ENCODE measurements around the gene NKX1-1. TPM values are rescaled to one million over a fixed set of nuclear protein-coding genes. Genes with fewer than 3 reads are reported as not detected.
A peak's percentile ranks its signal among the peaks of the same experiment; 100 is the strongest.
"Not testable (repeated sequence)": the region's sequence is repeated elsewhere in the genome, so short reads cannot be mapped to it uniquely, and the experiment has no call there.

NKX1-1 gene
- total and polyA plus RNA-seq, 5 donors from 2014 or later, result not detected

- no peak for ATAC-seq (ENCODE audit: low read depth in 2 of 2)
- Histone ChIP-seq H3K4me1 (ENCODE audit: control insufficient read depth, insufficient read depth, low read length, poor library complexity, severe bottlenecking) (no peaks in the 10 kb centered on the region), H3K9me3 (ENCODE audit: control insufficient read depth in 2 of 2, low read length in 2 of 2) (no peaks in the 10 kb centered on the region), H3K4me3 (ENCODE audit: low read depth, low read length) (no peak overlapping the region), H3K36me3 (ENCODE audit: control insufficient read depth, insufficient read depth, low read length) (no peaks in the 10 kb centered on the region), H3K27ac (ENCODE audit: insufficient read depth, low read length, poor library complexity, severe bottlenecking) (no peak overlapping the region), H3K27me3 (ENCODE audit: control insufficient read depth, insufficient read depth, low read length) (no peaks in the 10 kb centered on the region)
- peaks cover 3 to 18% (median 13%) of the 10 kb centered on the region in 7 donors for H3K9me3 Mint-ChIP-seq
- H3K27me3 Mint-ChIP-seq, result peaks cover 9% of the 10 kb centered on the region
- DNase-seq, result no peak
- H3K4me1 Mint-ChIP-seq, result peaks cover 0 to 8% (median 3%) of the 10 kb centered on the region in 4 donors
- no peak overlapping the region for H3K27ac Mint-ChIP-seq
- no peak overlapping the region for H3K4me3 Mint-ChIP-seq
- peaks cover 5% of the 10 kb centered on the region for H3K36me3 Mint-ChIP-seq
These were observed 42.6 kb upstream of the NKX1-1 start for GRCh38 chr4:1448589-1449420.

GRCh38 chr4:1447676-1448588 lies 41.7 kb upstream of the NKX1-1 start:
- ATAC-seq (ENCODE audit: low read depth in 2 of 2) (no peak), DNase-seq (no peak)
- no peaks in the 10 kb centered on the region for H3K36me3 ChIP-seq (ENCODE audit: control insufficient read depth, insufficient read depth, low read length)
- Mint-ChIP-seq H3K4me1 (peaks cover 0 to 5% (median under 1%) of the 10 kb centered on the region in 4 donors), H3K27me3 (peaks cover 9% of the 10 kb centered on the region), H3K36me3 (peaks cover 5% of the 10 kb centered on the region), H3K9me3 (peaks cover 0 to 10% (median 6%) of the 10 kb centered on the region in 7 donors), H3K27ac (no peak overlapping the region), H3K4me3 (no peak overlapping the region)
- no peaks in the 10 kb centered on the region for H3K9me3 ChIP-seq (ENCODE audit: control insufficient read depth in 2 of 2, low read length in 2 of 2)
- H3K27me3 ChIP-seq (ENCODE audit: control insufficient read depth, insufficient read depth, low read length), result no peaks in the 10 kb centered on the region
- no peak overlapping the region for H3K27ac ChIP-seq (ENCODE audit: insufficient read depth, low read length, poor library complexity, severe bottlenecking)
- H3K4me1 ChIP-seq (ENCODE audit: control insufficient read depth, insufficient read depth, low read length, poor library complexity, severe bottlenecking), result no peaks in the 10 kb centered on the region
- no peak overlapping the region for H3K4me3 ChIP-seq (ENCODE audit: low read depth, low read length)

GRCh38 chr4:1446502-1447386 lies 40.5 kb upstream of the NKX1-1 start:
- Histone ChIP-seq H3K4me3 (ENCODE audit: low read depth, low read length) (no peak overlapping the region), H3K9me3 (ENCODE audit: control insufficient read depth in 2 of 2, low read length in 2 of 2) (no peaks in the 10 kb centered on the region), H3K4me1 (ENCODE audit: control insufficient read depth, insufficient read depth, low read length, poor library complexity, severe bottlenecking) (no peaks in the 10 kb centered on the region), H3K27ac (ENCODE audit: insufficient read depth, low read length, poor library complexity, severe bottlenecking) (no peak overlapping the region), H3K36me3 (ENCODE audit: control insufficient read depth, insufficient read depth, low read length) (no peaks in the 10 kb centered on the region), H3K27me3 (ENCODE audit: control insufficient read depth, insufficient read depth, low read length) (no peaks in the 10 kb centered on the region)
- DNase-seq (no peak), ATAC-seq (ENCODE audit: low read depth in 2 of 2) (no peak)
- H3K27ac Mint-ChIP-seq, result no peak overlapping the region
- peaks cover 9% of the 10 kb centered on the region for H3K27me3 Mint-ChIP-seq
- H3K4me3 Mint-ChIP-seq, result no peak overlapping the region
- H3K9me3 Mint-ChIP-seq, result no peaks in the 10 kb centered on the region
- peaks cover 0 to 2% (median 0%) of the 10 kb centered on the region in 4 donors for H3K4me1 Mint-ChIP-seq
- no peaks in the 10 kb centered on the region for H3K36me3 Mint-ChIP-seq

GRCh38 chr4:1445716-1446445 lies 39.6 kb upstream of the NKX1-1 start:
- Histone ChIP-seq H3K9me3 (ENCODE audit: control insufficient read depth in 2 of 2, low read length in 2 of 2) (no peaks in the 10 kb centered on the region), H3K4me1 (ENCODE audit: control insufficient read depth, insufficient read depth, low read length, poor library complexity, severe bottlenecking) (no peaks in the 10 kb centered on the region), H3K27ac (ENCODE audit: insufficient read depth, low read length, poor library complexity, severe bottlenecking) (no peak overlapping the region), H3K4me3 (ENCODE audit: low read depth, low read length) (no peak overlapping the region), H3K27me3 (ENCODE audit: control insufficient read depth, insufficient read depth, low read length) (no peaks in the 10 kb centered on the region), H3K36me3 (ENCODE audit: control insufficient read depth, insufficient read depth, low read length) (no peaks in the 10 kb centered on the region)
- Mint-ChIP-seq H3K27ac (no peak overlapping the region), H3K9me3 (no peaks in the 10 kb centered on the region), H3K4me1 (peaks cover 0 to 2% (median 0%) of the 10 kb centered on the region in 4 donors), H3K27me3 (peaks cover 9% of the 10 kb centered on the region), H3K36me3 (no peaks in the 10 kb centered on the region), H3K4me3 (no peak overlapping the region)
- ATAC-seq (ENCODE audit: low read depth in 2 of 2) (no peak), DNase-seq (no peak)

- H3K36me3 Mint-ChIP-seq; ATAC-seq (ENCODE audit: low read depth in 2 of 2); H3K27me3 ChIP-seq (ENCODE audit: control insufficient read depth, insufficient read depth, low read length); DNase-seq; H3K9me3 Mint-ChIP-seq; H3K4me1 Mint-ChIP-seq; H3K27ac ChIP-seq (ENCODE audit: insufficient read depth, low read length, poor library complexity, severe bottlenecking); H3K27me3 Mint-ChIP-seq; H3K4me1 ChIP-seq (ENCODE audit: control insufficient read depth, insufficient read depth, low read length, poor library complexity, severe bottlenecking); H3K9me3 ChIP-seq (ENCODE audit: control insufficient read depth in 2 of 2, low read length in 2 of 2); H3K27ac Mint-ChIP-seq; H3K36me3 ChIP-seq (ENCODE audit: control insufficient read depth, insufficient read depth, low read length); H3K4me3 Mint-ChIP-seq; H3K4me3 ChIP-seq (ENCODE audit: low read depth, low read length): not testable (repeated sequence)
These were observed 37.5 kb upstream of the NKX1-1 start for GRCh38 chr4:1443688-1444172.

- Mint-ChIP-seq H3K36me3 (no peaks in the 10 kb centered on the region), H3K4me1 (no peaks in the 10 kb centered on the region), H3K9me3 (no peaks in the 10 kb centered on the region), H3K27me3 (peaks cover 17% of the 10 kb centered on the region), H3K27ac (no peak overlapping the region), H3K4me3 (no peak overlapping the region)
- no peaks in the 10 kb centered on the region for H3K27me3 ChIP-seq (ENCODE audit: control insufficient read depth, insufficient read depth, low read length)
- ATAC-seq (ENCODE audit: low read depth in 2 of 2) (no peak), DNase-seq (no peak)
- H3K4me3 ChIP-seq (ENCODE audit: low read depth, low read length), result no peak overlapping the region
- no peak overlapping the region for H3K27ac ChIP-seq (ENCODE audit: insufficient read depth, low read length, poor library complexity, severe bottlenecking)
- no peaks in the 10 kb centered on the region for H3K36me3 ChIP-seq (ENCODE audit: control insufficient read depth, insufficient read depth, low read length)
- no peaks in the 10 kb centered on the region for H3K4me1 ChIP-seq (ENCODE audit: control insufficient read depth, insufficient read depth, low read length, poor library complexity, severe bottlenecking)
- no peaks in the 10 kb centered on the region for H3K9me3 ChIP-seq (ENCODE audit: control insufficient read depth in 2 of 2, low read length in 2 of 2)
These were observed 20.8 kb upstream of the NKX1-1 start for GRCh38 chr4:1427010-1427409.

GRCh38 chr4:1421657-1422056 lies 15.4 kb upstream of the NKX1-1 start:
- Histone ChIP-seq H3K4me3 (ENCODE audit: low read depth, low read length) (no peak overlapping the region), H3K9me3 (ENCODE audit: control insufficient read depth in 2 of 2, low read length in 2 of 2) (no peaks in the 10 kb centered on the region), H3K36me3 (ENCODE audit: control insufficient read depth, insufficient read depth, low read length) (no peaks in the 10 kb centered on the region), H3K27ac (ENCODE audit: insufficient read depth, low read length, poor library complexity, severe bottlenecking) (no peak overlapping the region), H3K27me3 (ENCODE audit: control insufficient read depth, insufficient read depth, low read length) (no peaks in the 10 kb centered on the region), H3K4me1 (ENCODE audit: control insufficient read depth, insufficient read depth, low read length, poor library complexity, severe bottlenecking) (no peaks in the 10 kb centered on the region)
- DNase-seq (no peak), ATAC-seq (ENCODE audit: low read depth in 2 of 2) (no peak)
- Mint-ChIP-seq H3K4me3 (no peak overlapping the region), H3K36me3 (no peaks in the 10 kb centered on the region), H3K27me3 (peaks cover 35% of the 10 kb centered on the region), H3K4me1 (no peaks in the 10 kb centered on the region), H3K27ac (peak overlapping the region in 1 of 3 donors; percentile 26), H3K9me3 (peaks cover 0 to under 1% (median 0%) of the 10 kb centered on the region in 7 donors)

All from CD4-positive, CD25-positive, alpha-beta regulatory T cell (primary cell).